Measurements from ENCODE around the gene HPD.
"Not testable (repeated sequence)": the region's sequence is repeated elsewhere in the genome, so short reads cannot be mapped to it uniquely, and the experiment has no call there.

HPD gene

GRCh38 chr12:121858662-121859572 is at the start of gene HPD:
Gene HPD (minus strand): TSS chr12:121858859. CDS start chr12:121858823, 36 bp downstream.
- no peak for DNase-seq

DNA sequence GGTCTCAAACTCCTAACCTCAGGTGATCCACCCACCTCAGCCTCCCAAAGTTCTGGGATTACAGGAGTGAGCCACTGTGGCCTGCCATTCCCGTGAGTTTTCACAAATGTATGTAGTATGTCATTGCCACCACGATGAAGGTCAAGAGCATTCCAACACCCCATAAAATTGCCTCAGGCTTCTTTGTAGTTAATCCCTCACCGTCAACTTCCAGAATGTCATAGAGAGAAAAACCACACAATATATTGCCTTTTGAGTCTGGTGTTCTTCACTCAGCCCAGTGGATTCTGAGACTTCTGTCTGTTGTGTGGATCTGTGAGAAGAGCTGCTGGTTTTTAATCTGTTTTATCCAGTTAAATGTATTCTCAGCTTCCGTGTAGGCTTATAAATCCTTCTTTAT is 47.1 kb upstream of the HPD start:
- no peak for DNase-seq

- no peak for DNase-seq
Observed at GRCh38 chr12:121903202-121903601, 44.5 kb upstream of the HPD start.

GRCh38 chr12:121899590-121899989 is 40.9 kb upstream of the HPD start:
- no peak for DNase-seq

- no peak for DNase-seq
Observed at GRCh38 chr12:121898287-121898686, 39.6 kb upstream of the HPD start.

DNA sequence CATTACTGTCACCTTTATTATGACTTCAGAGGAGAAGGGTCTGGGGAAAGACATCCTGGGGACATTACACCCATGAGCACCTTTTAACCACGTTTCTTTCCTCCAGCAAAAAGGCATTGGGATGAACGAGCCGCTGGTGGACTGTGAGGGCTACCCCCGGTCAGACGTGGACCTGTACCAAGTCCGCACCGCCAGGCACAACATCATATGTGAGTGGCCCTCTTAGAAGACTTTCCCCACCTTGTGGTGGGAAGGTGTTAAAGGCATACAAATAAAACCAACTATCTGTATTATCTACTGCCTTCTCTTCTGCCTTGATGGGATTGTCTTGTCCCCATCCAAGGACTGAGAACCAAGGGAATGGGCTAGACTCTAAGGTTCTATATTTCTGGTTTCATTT is 36.0 kb upstream of the HPD start:
- DNase-seq: peak; percentile 5

GRCh38 chr12:121893961-121894460 is 35.4 kb upstream of the HPD start:
- no peak for DNase-seq

GRCh38 chr12:121892673-121893561 is 34.3 kb upstream of the HPD start:
- no peak for DNase-seq

DNA sequence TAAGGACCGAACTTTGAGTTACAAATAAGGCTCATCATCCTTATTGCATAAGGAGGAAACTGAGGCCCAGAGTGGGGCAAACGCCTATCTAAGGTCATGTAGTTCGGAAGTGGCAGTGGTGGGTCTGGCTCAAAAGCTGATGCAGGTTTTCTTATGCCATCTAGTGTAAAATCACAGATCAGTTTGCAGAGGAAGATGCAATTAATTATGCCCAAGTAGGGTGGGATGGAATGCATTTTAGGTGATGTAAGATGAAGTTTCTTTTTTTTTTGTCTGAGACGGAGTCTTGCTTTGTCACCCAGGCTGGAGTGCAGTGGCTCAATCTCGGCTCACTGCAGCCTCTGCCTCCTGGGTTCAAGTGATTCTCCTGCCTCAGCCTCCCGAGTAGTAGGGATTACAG is 31.0 kb upstream of the HPD start:
- not testable (repeated sequence) for DNase-seq

GRCh38 chr12:121889274-121889624 is 30.6 kb upstream of the HPD start:
- no peak for DNase-seq

DNA sequence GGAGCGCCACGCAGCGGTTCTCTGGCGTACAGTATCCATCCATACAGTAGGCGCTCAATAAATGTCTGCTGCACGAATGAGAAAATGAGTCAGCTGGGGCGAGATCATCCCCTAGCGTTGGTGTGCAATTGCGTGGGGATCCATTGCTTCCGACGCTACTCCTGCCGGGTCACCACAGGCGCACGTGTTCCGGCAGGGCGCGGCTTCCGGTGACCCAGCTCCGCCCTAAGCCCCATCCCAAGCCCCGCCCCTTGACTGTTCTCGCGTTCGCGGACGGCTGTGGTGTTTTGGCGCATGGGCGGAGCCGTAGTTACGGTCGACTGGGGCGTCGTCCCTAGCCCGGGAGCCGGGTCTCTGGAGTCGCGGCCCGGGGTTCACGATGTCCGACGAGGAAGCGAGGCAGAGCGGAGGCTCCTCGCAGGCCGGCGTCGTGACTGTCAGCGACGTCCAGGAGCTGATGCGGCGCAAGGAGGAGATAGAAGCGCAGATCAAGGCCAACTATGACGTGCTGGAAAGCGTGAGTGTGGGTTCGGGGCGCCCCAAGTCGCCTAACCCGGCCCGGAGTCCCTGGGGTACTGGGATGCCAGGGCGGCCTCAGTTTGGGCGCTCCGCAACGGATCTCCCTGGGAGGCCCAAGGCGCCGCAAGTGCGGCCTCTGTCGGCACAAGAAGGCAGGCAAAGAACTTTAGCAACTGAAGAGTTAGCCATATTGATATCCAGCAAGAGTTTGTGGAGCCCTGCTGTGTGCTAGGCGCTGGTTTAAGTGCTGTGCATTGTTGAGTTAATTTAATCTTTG is 30.0 kb upstream of the HPD start, which contains the start of gene PSMD9:
PSMD9 (plus strand) TSS at position 313 of the 796 bp plus-strand sequence; CDS start at position 380, 67 bp downstream.
- DNase-seq: peak; percentile 97

DNA sequence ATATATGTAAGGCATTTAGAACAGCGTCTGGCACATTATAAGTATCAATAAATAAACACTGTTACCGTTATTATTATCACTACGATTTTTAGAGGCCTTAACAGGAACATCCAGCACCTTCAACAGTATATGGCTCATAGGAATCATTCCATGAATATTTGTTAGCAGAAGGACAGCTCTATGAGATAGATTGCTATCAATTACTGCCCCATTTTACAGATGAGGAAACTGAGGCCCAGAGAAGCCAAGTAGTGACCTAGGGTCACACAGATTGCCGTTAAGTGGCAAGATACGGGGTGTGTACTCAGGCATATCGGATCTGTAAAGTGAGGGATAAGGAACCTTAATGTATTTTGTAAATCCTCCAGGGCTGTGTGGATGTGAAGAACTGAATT is 29.4 kb upstream of the HPD start:
- no peak for DNase-seq

- DNase-seq: not testable (repeated sequence)
Observed at GRCh38 chr12:121885129-121885528, 26.5 kb upstream of the HPD start.

GRCh38 chr12:121883315-121883660 is 24.6 kb upstream of the HPD start:
- DNase-seq: peak; percentile 56

GRCh38 chr12:121876080-121876447 is 17.4 kb upstream of the HPD start:
- DNase-seq: not testable (repeated sequence)

GRCh38 chr12:121875582-121875981 is 16.9 kb upstream of the HPD start:
- no peak for DNase-seq

DNA sequence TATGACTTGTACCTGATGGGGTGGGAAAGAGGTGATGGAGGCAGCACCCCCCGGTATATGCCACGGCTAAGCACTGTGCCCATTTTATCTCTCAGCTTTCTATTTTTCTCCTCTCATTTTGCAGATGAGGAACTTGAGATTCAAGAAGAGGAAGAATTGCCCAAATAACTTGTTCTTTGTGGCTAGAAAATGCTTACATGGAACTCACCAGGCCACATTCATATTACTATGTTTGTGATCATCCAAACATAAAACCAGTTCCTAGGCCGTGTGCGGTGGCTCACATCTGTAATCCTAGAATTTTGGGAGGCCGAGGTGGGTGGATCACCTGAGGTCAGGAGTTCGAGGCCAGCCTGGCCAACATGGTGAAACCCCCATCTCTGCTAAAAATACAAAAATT is 15.4 kb upstream of the HPD start:
- DNase-seq: no peak

DNA sequence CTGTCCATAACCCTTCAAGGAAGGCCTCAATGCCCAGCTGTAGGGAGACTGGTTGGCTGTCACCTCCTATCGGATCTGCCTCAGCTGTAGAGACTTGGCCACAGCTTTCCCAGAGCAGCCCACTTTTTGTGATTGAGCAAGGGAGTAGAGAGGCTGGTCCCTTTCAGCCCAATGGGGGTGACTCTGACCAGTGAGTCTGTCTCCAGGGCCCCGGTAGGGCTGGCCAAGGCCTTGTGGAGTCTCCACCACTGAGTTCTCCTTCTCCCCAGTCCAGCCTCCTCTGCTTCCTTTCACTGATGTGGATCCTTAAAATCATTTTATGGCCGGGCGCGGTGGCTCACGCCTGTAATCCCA is 14.5 kb upstream of the HPD start:
- no peak for DNase-seq

DNA sequence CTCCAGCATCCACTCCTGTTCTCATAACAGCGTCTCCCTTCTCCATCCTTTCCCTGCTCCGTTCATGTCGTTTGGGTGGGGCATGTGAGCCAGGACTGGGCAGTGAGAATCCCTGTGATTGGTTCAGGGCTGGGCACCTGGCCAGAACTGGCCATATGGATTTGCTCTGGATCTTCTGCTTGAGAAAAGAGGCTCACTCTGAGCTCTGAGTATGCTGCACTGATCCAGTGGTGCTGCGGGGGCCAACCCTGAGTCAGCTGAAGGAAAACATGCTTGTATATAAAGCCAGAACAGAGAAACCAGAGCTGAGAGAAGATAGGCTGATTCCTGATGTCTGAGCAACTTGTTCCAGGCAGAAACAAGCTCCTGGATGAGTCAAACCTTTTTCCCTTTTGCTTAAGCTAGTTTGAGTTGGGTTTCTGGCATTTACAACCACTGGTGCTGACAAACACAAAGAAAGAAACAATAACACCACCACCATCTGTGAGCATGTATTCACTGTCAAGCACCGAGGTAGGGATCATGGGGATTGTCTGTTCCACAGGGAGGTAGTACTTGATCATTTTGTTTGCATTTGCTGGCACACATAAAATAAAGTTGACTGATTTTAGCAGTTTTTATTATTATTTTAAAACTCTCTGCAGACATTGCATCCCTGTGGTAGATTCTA is 14.0 kb upstream of the HPD start:
- peak; percentile 68 for DNase-seq

DNA sequence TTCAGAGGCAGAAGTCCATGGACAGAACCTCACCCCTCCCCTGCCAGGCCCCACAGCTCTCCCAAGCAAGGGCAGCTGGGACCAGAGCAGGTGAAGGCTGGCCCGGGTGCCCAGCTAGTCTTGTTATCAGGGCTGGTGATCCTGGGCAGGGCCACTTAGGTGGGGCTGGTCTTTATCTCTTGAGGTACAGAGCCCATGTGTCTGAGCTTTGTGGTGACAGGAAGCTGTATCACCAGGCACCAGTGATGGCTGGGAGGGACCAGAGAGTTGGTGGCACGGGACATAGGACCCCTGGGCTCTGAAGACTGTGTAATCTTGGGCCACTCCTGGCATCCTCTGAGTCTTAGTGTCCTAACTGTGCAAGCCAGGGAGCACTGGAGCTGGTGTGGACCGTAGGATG is 12.8 kb upstream of the HPD start:
- no peak for DNase-seq

DNA sequence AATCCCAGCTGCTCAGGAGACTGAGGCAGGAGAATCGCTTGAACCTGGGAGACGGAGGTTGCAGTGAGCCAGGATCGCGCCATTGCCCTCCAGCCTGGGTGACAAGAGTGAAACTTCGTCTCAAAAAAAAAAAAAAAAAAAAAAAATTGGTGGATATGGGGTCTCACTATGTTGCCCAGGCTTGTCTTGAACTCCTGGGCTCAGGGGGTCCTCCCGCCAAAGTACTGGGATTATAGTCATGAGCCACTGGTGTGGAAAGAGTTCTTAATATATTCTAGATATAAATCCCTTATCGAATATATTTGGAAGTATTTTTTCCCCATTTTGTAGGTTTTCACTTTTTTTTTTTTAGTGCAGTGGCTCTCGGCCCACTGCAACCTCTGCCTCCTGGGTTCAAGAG is 10.6 kb upstream of the HPD start:
- DNase-seq: not testable (repeated sequence)

DNA sequence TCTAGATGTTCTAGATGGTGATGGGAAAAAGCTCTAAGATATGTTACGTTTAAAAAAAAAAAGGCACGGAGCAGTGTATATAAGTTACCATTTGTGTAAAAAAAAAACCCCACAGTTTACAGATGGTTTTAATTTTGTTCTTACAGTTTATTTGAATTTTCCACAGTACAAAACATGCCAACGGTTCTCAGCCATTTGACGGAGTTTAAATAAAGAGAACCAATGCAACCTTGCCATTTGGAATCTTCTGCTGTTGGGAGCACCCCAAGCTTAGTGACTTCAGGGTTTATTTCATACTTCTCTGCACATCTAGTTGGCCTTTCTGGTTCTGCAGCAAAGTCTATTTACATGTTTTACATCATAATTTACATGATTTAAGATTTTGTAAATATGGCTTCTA is 7.7 kb upstream of the HPD start:
- no peak for DNase-seq

Measured in NCI-H510A treated with DMSO at 0.1 percent for 48 hours (cell line).